HG03442 (cell line): ENCODE measurements around the gene CTDSPL.

Source experiments
- ATAC-seq: cut with Tn5 transposase; IDR thresholded peaks from one replicate; pipeline ENCODE4 v1.9.1; 2021; ENCODE audit warnings: mild to moderate bottlenecking, moderate library complexity; ENCODE audit not compliant: unreplicated experiment

Gene CTDSPL

GRCh38 chr3:37941608-37942508 lies 80.2 kb downstream of the CTDSPL start:
- no peak for ATAC-seq

- ATAC-seq, result no peak
Measured at GRCh38 chr3:37942646-37943045, 81.0 kb downstream of the CTDSPL start.

- no peak for ATAC-seq
Measured at GRCh38 chr3:37943126-37943525, 81.4 kb downstream of the CTDSPL start.

- no peak for ATAC-seq
Measured at GRCh38 chr3:37943631-37944314, 82.1 kb downstream of the CTDSPL start.

- ATAC-seq, result no peak
Measured at GRCh38 chr3:37944391-37944842, 82.7 kb downstream of the CTDSPL start.

- ATAC-seq, result no peak
Measured at GRCh38 chr3:37945156-37945806, 83.6 kb downstream of the CTDSPL start.

- ATAC-seq, result no peak
Measured at GRCh38 chr3:37945807-37946530, 84.3 kb downstream of the CTDSPL start.

GRCh38 chr3:37946531-37946889 lies 84.8 kb downstream of the CTDSPL start:
- ATAC-seq, result no peak

- ATAC-seq, result no peak
Measured at GRCh38 chr3:37949866-37950265, 88.2 kb downstream of the CTDSPL start.

GRCh38 chr3:37952564-37952963 lies 90.9 kb downstream of the CTDSPL start:
- no peak for ATAC-seq

- ATAC-seq, result no peak
Measured at GRCh38 chr3:37953226-37953625, 91.5 kb downstream of the CTDSPL start.

GRCh38 chr3:37953707-37954394 lies 92.2 kb downstream of the CTDSPL start:
- ATAC-seq, result no peak

GRCh38 chr3:37954881-37955280 lies 93.2 kb downstream of the CTDSPL start:
- no peak for ATAC-seq

- ATAC-seq, result no peak
Measured at GRCh38 chr3:37955918-37956707, 94.4 kb downstream of the CTDSPL start.

- no peak for ATAC-seq
Measured at GRCh38 chr3:37956723-37957538, 95.3 kb downstream of the CTDSPL start.

GRCh38 chr3:37957539-37957936 lies 95.9 kb downstream of the CTDSPL start:
- no peak for ATAC-seq

- ATAC-seq, result no peak
Measured at GRCh38 chr3:37961622-37962431, 100.1 kb downstream of the CTDSPL start.

- no peak for ATAC-seq
Measured at GRCh38 chr3:37963016-37963415, 101.3 kb downstream of the CTDSPL start.
